ENCODE results near the gene ITPR1. TPM values are rescaled to one million over a fixed set of nuclear protein-coding genes. Genes with fewer than 3 reads are reported as not detected.

Gene ITPR1
- total RNA-seq, 1 experiment from 2014 or later: 8.7 TPM

DNA sequence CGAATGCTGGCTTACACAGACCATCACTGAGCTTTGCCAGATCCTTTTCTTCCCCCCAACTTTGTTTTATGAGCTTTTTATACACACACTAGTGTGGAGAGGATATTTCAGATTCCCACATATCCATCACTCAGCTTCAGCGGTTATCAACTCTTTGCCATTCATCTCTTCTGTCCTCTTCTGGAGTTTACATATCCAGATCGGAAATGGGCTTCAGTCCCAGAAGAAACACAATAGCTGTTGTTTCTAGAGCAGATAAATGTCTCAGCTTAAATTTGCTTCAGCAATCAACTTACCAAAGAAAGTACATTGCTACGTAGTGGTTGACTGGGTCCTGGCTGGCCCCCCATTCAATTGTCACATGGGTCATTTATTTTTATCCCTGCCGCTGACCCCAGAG lies 300.2 kb downstream of the ITPR1 start:
- in situ Hi-C loops (cut with HindIII; ENCODE audit: low pct_unique_long_range_greater_than_20kb, low sequenced_read_pairs): no loop called here
- Histone ChIP-seq H3K27ac (ENCODE audit: low read length) (no peak overlapping the region), H3K9me3 (ENCODE audit: control insufficient read depth, insufficient read depth, low read depth, low read length) (no peaks in the 10 kb centered on the region), H3K27me3 (ENCODE audit: control insufficient read depth, insufficient read depth, low read length) (no peaks in the 10 kb centered on the region), H3K36me3 (ENCODE audit: control insufficient read depth, insufficient read depth, low read length) (no peaks in the 10 kb centered on the region), H3K4me1 (ENCODE audit: control insufficient read depth, insufficient read depth, low read length) (no peaks in the 10 kb centered on the region), H3K4me3 (ENCODE audit: low read depth in 2 of 2, low read length in 2 of 2) (no peak overlapping the region)
- TF ChIP-seq, protein P1, sequence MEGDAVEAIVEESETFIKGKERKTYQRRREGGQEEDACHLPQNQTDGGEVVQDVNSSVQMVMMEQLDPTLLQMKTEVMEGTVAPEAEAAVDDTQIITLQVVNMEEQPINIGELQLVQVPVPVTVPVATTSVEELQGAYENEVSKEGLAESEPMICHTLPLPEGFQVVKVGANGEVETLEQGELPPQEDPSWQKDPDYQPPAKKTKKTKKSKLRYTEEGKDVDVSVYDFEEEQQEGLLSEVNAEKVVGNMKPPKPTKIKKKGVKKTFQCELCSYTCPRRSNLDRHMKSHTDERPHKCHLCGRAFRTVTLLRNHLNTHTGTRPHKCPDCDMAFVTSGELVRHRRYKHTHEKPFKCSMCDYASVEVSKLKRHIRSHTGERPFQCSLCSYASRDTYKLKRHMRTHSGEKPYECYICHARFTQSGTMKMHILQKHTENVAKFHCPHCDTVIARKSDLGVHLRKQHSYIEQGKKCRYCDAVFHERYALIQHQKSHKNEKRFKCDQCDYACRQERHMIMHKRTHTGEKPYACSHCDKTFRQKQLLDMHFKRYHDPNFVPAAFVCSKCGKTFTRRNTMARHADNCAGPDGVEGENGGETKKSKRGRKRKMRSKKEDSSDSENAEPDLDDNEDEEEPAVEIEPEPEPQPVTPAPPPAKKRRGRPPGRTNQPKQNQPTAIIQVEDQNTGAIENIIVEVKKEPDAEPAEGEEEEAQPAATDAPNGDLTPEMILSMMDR (IDR thresholded peaks at IDR 0.05): no peak
- TF ChIP-seq SIN3A (IDR thresholded peaks at IDR 0.05; ENCODE audit: borderline replicate concordance, insufficient read depth, low read depth, low read length): no peak
- no peak for TF ChIP-seq POLR2AphosphoS5 (IDR thresholded peaks at IDR 0.05; ENCODE audit: low read depth, low read length)
- no peak for TF ChIP-seq TCF7L2 (IDR thresholded peaks at IDR 0.05; ENCODE audit: low read depth, low read length)
- POLR2A ChIA-PET: no interaction called here
- DNase-seq (ENCODE audit: low read depth, low spot score) (no peak), ATAC-seq (no peak)
- CTCF ChIA-PET: no interaction called here
- intact Hi-C loops (cut with micrococcal nuclease; ENCODE audit: unreplicated experiment): no loop called here
- BruUV-seq (replicated peaks): no TSS peak

DNA sequence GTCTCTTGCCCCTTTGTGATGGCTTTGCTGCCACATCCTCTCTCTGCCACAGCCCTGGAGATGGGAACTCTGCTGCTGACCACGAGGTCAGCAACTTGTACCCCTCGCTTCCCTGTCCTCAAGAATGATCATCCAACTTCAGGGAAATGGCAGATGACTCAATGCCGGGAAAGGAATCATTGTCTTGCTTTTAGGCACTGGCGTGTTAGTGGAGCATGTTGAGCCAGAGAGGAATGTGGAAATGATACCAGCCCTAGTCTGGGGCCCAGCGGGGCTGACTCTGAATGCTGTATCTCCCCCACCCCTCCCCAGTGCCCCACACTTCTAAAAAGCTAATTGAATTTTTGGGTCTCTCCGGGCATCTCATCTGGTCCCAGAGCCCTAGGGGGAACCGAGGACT lies 301.2 kb downstream of the ITPR1 start:
- Histone ChIP-seq H3K9me3 (ENCODE audit: control insufficient read depth, insufficient read depth, low read depth, low read length) (no peaks in the 10 kb centered on the region), H3K4me3 (ENCODE audit: low read depth in 2 of 2, low read length in 2 of 2) (no peak overlapping the region), H3K36me3 (ENCODE audit: control insufficient read depth, insufficient read depth, low read length) (no peaks in the 10 kb centered on the region), H3K27me3 (ENCODE audit: control insufficient read depth, insufficient read depth, low read length) (no peaks in the 10 kb centered on the region), H3K27ac (ENCODE audit: low read length) (no peak overlapping the region), H3K4me1 (ENCODE audit: control insufficient read depth, insufficient read depth, low read length) (no peaks in the 10 kb centered on the region)
- no peak for TF ChIP-seq SIN3A (IDR thresholded peaks at IDR 0.05; ENCODE audit: borderline replicate concordance, insufficient read depth, low read depth, low read length)
- DNase-seq (ENCODE audit: low read depth, low spot score) (no peak), ATAC-seq (no peak)
- ChIA-PET POLR2A (no interaction called here), CTCF (no interaction called here)
- BruUV-seq (replicated peaks): no TSS peak
- in situ Hi-C loops (cut with HindIII; ENCODE audit: low pct_unique_long_range_greater_than_20kb, low sequenced_read_pairs) (no loop called here), intact Hi-C loops (cut with micrococcal nuclease; ENCODE audit: unreplicated experiment) (no loop called here)

DNA sequence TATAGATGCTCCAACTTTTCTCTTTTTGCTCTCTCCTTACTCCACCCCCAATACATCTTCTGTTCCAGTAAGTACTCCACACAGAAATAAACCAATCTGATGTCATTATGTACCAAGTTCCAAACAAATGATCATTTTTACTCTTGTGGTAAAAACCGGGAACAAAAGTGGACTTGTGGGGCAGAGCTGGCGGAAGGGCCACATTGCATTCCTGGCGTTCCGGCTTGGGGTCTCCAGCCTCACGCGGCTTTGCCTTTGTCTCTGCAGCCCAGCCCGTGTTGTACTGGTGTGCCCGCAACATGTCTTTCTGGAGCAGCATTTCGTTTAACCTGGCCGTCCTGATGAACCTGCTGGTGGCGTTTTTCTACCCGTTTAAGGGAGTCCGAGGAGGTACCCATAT lies 301.6 kb downstream of the ITPR1 start:
- TF ChIP-seq TCF7L2 (IDR thresholded peaks at IDR 0.05; ENCODE audit: low read depth, low read length) (no peak), POLR2AphosphoS5 (IDR thresholded peaks at IDR 0.05; ENCODE audit: low read depth, low read length) (no peak), SIN3A (IDR thresholded peaks at IDR 0.05; ENCODE audit: borderline replicate concordance, insufficient read depth, low read depth, low read length) (no peak)
- TF ChIP-seq, protein P2, sequence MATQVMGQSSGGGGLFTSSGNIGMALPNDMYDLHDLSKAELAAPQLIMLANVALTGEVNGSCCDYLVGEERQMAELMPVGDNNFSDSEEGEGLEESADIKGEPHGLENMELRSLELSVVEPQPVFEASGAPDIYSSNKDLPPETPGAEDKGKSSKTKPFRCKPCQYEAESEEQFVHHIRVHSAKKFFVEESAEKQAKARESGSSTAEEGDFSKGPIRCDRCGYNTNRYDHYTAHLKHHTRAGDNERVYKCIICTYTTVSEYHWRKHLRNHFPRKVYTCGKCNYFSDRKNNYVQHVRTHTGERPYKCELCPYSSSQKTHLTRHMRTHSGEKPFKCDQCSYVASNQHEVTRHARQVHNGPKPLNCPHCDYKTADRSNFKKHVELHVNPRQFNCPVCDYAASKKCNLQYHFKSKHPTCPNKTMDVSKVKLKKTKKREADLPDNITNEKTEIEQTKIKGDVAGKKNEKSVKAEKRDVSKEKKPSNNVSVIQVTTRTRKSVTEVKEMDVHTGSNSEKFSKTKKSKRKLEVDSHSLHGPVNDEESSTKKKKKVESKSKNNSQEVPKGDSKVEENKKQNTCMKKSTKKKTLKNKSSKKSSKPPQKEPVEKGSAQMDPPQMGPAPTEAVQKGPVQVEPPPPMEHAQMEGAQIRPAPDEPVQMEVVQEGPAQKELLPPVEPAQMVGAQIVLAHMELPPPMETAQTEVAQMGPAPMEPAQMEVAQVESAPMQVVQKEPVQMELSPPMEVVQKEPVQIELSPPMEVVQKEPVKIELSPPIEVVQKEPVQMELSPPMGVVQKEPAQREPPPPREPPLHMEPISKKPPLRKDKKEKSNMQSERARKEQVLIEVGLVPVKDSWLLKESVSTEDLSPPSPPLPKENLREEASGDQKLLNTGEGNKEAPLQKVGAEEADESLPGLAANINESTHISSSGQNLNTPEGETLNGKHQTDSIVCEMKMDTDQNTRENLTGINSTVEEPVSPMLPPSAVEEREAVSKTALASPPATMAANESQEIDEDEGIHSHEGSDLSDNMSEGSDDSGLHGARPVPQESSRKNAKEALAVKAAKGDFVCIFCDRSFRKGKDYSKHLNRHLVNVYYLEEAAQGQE (IDR thresholded peaks at IDR 0.05; ENCODE audit: insufficient read depth in 1 of 2, low read depth in 2 of 2, low read length in 1 of 2): no peak
- TF ChIP-seq, protein P1 (IDR thresholded peaks at IDR 0.05): no peak
- ChIA-PET POLR2A (no interaction called here), CTCF (no interaction called here)
- no TSS peak for BruUV-seq (replicated peaks)
- Histone ChIP-seq H3K4me1 (ENCODE audit: control insufficient read depth, insufficient read depth, low read length) (no peaks in the 10 kb centered on the region), H3K36me3 (ENCODE audit: control insufficient read depth, insufficient read depth, low read length) (no peaks in the 10 kb centered on the region), H3K4me3 (ENCODE audit: low read depth in 2 of 2, low read length in 2 of 2) (no peak overlapping the region), H3K27me3 (ENCODE audit: control insufficient read depth, insufficient read depth, low read length) (no peaks in the 10 kb centered on the region), H3K9me3 (ENCODE audit: control insufficient read depth, insufficient read depth, low read depth, low read length) (no peaks in the 10 kb centered on the region), H3K27ac (ENCODE audit: low read length) (no peak overlapping the region)
- intact Hi-C loops (cut with micrococcal nuclease; ENCODE audit: unreplicated experiment) (no loop called here), in situ Hi-C loops (cut with HindIII; ENCODE audit: low pct_unique_long_range_greater_than_20kb, low sequenced_read_pairs) (no loop called here)
- DNase-seq (ENCODE audit: low read depth, low spot score): no peak
- ATAC-seq: no peak

All from Panc1 (cell line).